Transverse colon (tissue), 4 donors: Measurements from ENCODE around the gene FBLN2. TPM values are rescaled to one million over a fixed set of nuclear protein-coding genes. Genes with fewer than 3 reads are reported as not detected.

ENCODE experiments used
- DNase-seq: peaks from one replicate; pipeline ENCODE4 v3.0.0-alpha.2; 2019
- H3K27ac ChIP-seq, 4 donors: fragments of 200-600 bp; sonication (generic); 2 replicates each; pipeline ENCODE4 v1.5.1; 2016 to 2018; ENCODE audit warnings: inconsistent platforms in 4 of 4
- H3K27me3 ChIP-seq: fragments of 200-600 bp; sonication (generic); 2 replicates; pipeline ENCODE4 v1.5.1; 2017; ENCODE audit warnings: inconsistent platforms
- H3K36me3 ChIP-seq, 4 donors: fragments of 200-600 bp; sonication (generic); 2 replicates each; pipeline ENCODE4 v1.5.1; 2017 to 2019; ENCODE audit warnings: inconsistent platforms in 4 of 4
- H3K4me1 ChIP-seq, 4 donors: fragments of 200-600 bp; sonication (generic); 2 replicates each; pipeline ENCODE4 v1.5.1; 2017 to 2020; ENCODE audit warnings: inconsistent platforms in 4 of 4
- H3K4me3 ChIP-seq, 4 donors: fragments of 200-600 bp; sonication (generic); 1 replicate in 1 of 4; 2 replicates in 3 of 4; pipeline versions ENCODE4 v1.5.1 to v1.6.1; 2017 to 2019; ENCODE audit warnings: inconsistent platforms in 4 of 4
- H3K9me3 ChIP-seq, 2 donors: fragments of 200-600 bp; sonication (generic); 2 replicates each; pipeline ENCODE4 v1.5.1; 2017 to 2019; ENCODE audit warnings: inconsistent platforms in 2 of 2
- CTCF ChIP-seq, 5 experiments: fragments of 200-600 bp in 3 of 5; fragments of 450-650 bp in 2 of 5; sonication (generic) in 3 of 5; IDR thresholded peaks; 1 replicate in 2 of 5; 2 replicates in 3 of 5; pipeline ENCODE4 v1.5.1; 2016 to 2017; ENCODE audit warnings: antibody characterized with exemption in 5 of 5, inconsistent platforms in 3 of 5, mild to moderate bottlenecking in 2 of 5, moderate library complexity in 1 of 5
- EP300 ChIP-seq: sonication (generic); formaldehyde crosslinking; IDR thresholded peaks from one replicate; pipeline ENCODE4 v1.6.1; 2017; ENCODE audit warnings: antibody characterized with exemption, low read depth
- POLR2A ChIP-seq: fragments of 450-650 bp; IDR thresholded peaks from one replicate; pipeline ENCODE4 v1.6.1; 2016; ENCODE audit warnings: antibody characterized with exemption, mild to moderate bottlenecking, moderate library complexity
- POLR2AphosphoS5 ChIP-seq, 3 donors: sonication (generic); formaldehyde crosslinking; IDR thresholded peaks; one replicate each; pipeline ENCODE4 v1.6.1; 2016; ENCODE audit warnings: antibody characterized with exemption in 3 of 3
- WGBS, 2 donors: methylation state at CpG; one replicate each; pipeline ENCODE4 v1.1.5; 2018; ENCODE audit warnings: low coverage in 1 of 2; 5-methylcytosine and 5-hydroxymethylcytosine counted together
- in situ Hi-C, 4 donors: fragments of 200-750 bp; cut with MboI; loops; one replicate each; pipeline versions ENCODE4 v1.15.0 to v1.15.1; 2017; ENCODE audit warnings: low sequenced_read_pairs in 3 of 4, low pct_ligation_motif_present in 1 of 4, low pct_unique_long_range_greater_than_20kb in 1 of 4
- intact Hi-C: fragments of 100-400 bp; cut with DNase I; formaldehyde crosslinking; loops from one replicate; pipeline ENCODE4 v1.15.1; 2023; ENCODE audit warnings: low total_unique reads
- total RNA-seq, 4 donors: library from RNA; depleted of rRNA; stranded (reverse); fragments of >200 nt; gene quantifications; one replicate each; pipeline ENCODE4 v1.1.0, GENCODE V29; 2016

Gene FBLN2
- total RNA-seq, 4 donors from 2014 or later, result 23.0 to 51.5 (median 31.4) TPM

GRCh38 chr3:13628841-13629551, 80.1 kb downstream of the FBLN2 start:
- intact Hi-C loops (no loop called here), in situ Hi-C loops (loop anchor here in 2 of 4 donors (25.0 kb wide), 1 partner anchor 542 kb away; no protein-coding TSS in a partner anchor)
- DNase-seq, result no peak
- TF ChIP-seq EP300 (no peak), POLR2A (no peak), CTCF (IDR thresholded peaks at IDR 0.05) (no peak), POLR2AphosphoS5 (IDR thresholded peaks at IDR 0.05) (no peak)
- Histone ChIP-seq H3K27ac (no peak overlapping the region), H3K36me3 (no peaks in the 10 kb centered on the region), H3K9me3 (no peaks in the 10 kb centered on the region), H3K27me3 (no peaks in the 10 kb centered on the region), H3K4me3 (no peak overlapping the region), H3K4me1 (no peaks in the 10 kb centered on the region)
- WGBS, 2 donors, result 88 to 100% methylated on average over 1 to 17 of the region's 27 CpGs

GRCh38 chr3:13629644-13630043, 80.7 kb downstream of the FBLN2 start:
- Histone ChIP-seq H3K27me3 (no peaks in the 10 kb centered on the region), H3K4me3 (no peak overlapping the region), H3K36me3 (no peaks in the 10 kb centered on the region), H3K4me1 (no peaks in the 10 kb centered on the region), H3K27ac (no peak overlapping the region), H3K9me3 (no peaks in the 10 kb centered on the region)
- no peak for DNase-seq
- no peak for TF ChIP-seq POLR2A
- no peak for TF ChIP-seq EP300
- TF ChIP-seq POLR2AphosphoS5 (IDR thresholded peaks at IDR 0.05), result no peak
- TF ChIP-seq CTCF (IDR thresholded peaks at IDR 0.05), result no peak
- in situ Hi-C loops (loop anchor here in 2 of 4 donors (25.0 kb wide), 1 partner anchor 542 kb away; no protein-coding TSS in a partner anchor), intact Hi-C loops (no loop called here)
- 60 to 82% methylated on average over 2 to 16 of the region's 16 CpGs for WGBS, 2 donors

GRCh38 chr3:13631256-13631655, 82.3 kb downstream of the FBLN2 start:
- DNase-seq, result no peak
- in situ Hi-C loops (loop anchor here in 2 of 4 donors (25.0 kb wide), 1 partner anchor 544 kb away; no protein-coding TSS in a partner anchor), intact Hi-C loops (no loop called here)
- Histone ChIP-seq H3K9me3 (no peaks in the 10 kb centered on the region), H3K4me3 (no peak overlapping the region), H3K27me3 (no peaks in the 10 kb centered on the region), H3K36me3 (no peaks in the 10 kb centered on the region), H3K27ac (no peak overlapping the region), H3K4me1 (no peaks in the 10 kb centered on the region)
- TF ChIP-seq CTCF (IDR thresholded peaks at IDR 0.05), result no peak
- no peak for TF ChIP-seq POLR2AphosphoS5 (IDR thresholded peaks at IDR 0.05)
- TF ChIP-seq EP300, result no peak
- no peak for TF ChIP-seq POLR2A
- 70% methylated on average over 13 of the region's 13 CpGs; no CpG with 5 or more reads in 1 of the 2 donors for WGBS, 2 donors

GRCh38 chr3:13633176-13633575, 84.3 kb downstream of the FBLN2 start:
- WGBS, 2 donors, result 93% methylated on average over 13 of the region's 13 CpGs; no CpG with 5 or more reads in 1 of the 2 donors
- H3K4me1 ChIP-seq, result no peaks in the 10 kb centered on the region
- TF ChIP-seq CTCF (IDR thresholded peaks at IDR 0.05) (no peak), POLR2AphosphoS5 (IDR thresholded peaks at IDR 0.05) (no peak), POLR2A (no peak), EP300 (no peak)
- no peak overlapping the region for H3K4me3 ChIP-seq
- H3K9me3 ChIP-seq, result no peaks in the 10 kb centered on the region
- in situ Hi-C loops (loop anchor here in 2 of 4 donors (25.0 kb wide), 1 partner anchor 546 kb away; no protein-coding TSS in a partner anchor), intact Hi-C loops (no loop called here)
- no peaks in the 10 kb centered on the region for H3K36me3 ChIP-seq
- no peak overlapping the region for H3K27ac ChIP-seq
- H3K27me3 ChIP-seq, result no peaks in the 10 kb centered on the region
- DNase-seq, result no peak
